Measurements from ENCODE around the gene CLDN14.
A peak's percentile ranks its signal among the peaks of the same experiment; 100 is the strongest.

The CLDN14 gene

GRCh38 chr21:36433059-36433709 lies 46.7 kb downstream of the CLDN14 start:
- no peak for DNase-seq (ENCODE audit: low read depth)

- no peak for DNase-seq (ENCODE audit: low read depth)
Measured at GRCh38 chr21:36431252-36431651, 48.7 kb downstream of the CLDN14 start.

DNA sequence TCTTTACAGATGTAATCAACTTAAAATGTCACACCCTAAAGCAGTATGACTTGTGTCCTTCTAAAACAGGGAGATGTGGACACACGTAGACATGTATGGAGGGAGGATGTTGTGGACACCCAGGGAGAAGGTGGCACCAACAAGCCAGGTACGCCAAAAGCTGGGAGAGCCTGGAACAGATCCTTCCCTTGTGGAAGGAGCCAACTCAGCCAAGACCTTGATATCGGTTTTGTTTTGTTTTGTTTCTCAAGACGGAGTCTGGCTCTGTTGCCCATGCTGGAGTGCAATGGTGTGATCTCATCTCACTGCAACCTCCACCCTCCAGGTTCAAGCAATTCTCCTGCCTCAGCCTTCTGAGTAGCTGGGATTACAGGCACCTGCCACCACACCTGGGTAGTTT lies 49.1 kb downstream of the CLDN14 start:
- DNase-seq (ENCODE audit: low read depth), result no peak

- DNase-seq (ENCODE audit: low read depth), result peak; percentile 92
Measured at GRCh38 chr21:36429947-36430546, 49.9 kb downstream of the CLDN14 start.

GRCh38 chr21:36428761-36429432 lies 51.0 kb downstream of the CLDN14 start:
- DNase-seq (ENCODE audit: low read depth), result no peak

GRCh38 chr21:36427502-36427901 lies 52.4 kb downstream of the CLDN14 start:
- DNase-seq (ENCODE audit: low read depth), result no peak

GRCh38 chr21:36425286-36425685 lies 54.6 kb downstream of the CLDN14 start:
- no peak for DNase-seq (ENCODE audit: low read depth)

- DNase-seq (ENCODE audit: low read depth), result no peak
Measured at GRCh38 chr21:36424592-36424991, 55.3 kb downstream of the CLDN14 start.

DNA sequence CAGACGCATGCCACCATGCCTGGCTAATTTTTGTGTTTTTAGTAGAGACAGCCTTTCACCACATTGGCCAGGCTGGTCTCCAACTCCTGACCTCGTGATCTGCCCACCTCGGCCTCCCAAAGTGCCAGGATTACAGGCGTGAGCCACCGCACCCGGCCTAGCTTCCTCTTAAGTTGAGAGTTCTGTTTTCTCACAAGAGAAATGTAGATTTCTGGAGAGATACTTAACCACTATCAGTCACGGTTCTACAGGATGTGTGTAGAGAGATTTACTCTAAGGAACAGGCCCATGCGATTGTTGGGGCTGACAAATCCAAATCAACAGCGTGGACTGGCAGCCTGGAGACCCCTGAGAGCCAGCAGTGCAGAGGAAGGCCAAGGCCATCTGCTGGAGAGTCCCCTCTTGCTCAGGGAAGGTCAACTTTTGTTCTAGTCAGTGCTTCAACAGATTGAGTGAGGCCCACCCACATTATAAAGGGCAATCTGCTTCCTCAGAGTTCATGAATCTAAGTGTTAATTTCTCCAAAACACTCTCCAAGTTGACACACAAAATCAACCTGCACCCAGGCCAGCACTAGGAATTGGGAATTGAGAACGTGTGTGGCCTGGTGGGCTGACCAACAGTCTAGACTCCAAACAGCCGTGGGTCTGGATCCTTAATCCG lies 56.0 kb downstream of the CLDN14 start:
- no peak for DNase-seq (ENCODE audit: low read depth)

GRCh38 chr21:36422279-36423098 lies 57.4 kb downstream of the CLDN14 start:
- no peak for DNase-seq (ENCODE audit: low read depth)

DNA sequence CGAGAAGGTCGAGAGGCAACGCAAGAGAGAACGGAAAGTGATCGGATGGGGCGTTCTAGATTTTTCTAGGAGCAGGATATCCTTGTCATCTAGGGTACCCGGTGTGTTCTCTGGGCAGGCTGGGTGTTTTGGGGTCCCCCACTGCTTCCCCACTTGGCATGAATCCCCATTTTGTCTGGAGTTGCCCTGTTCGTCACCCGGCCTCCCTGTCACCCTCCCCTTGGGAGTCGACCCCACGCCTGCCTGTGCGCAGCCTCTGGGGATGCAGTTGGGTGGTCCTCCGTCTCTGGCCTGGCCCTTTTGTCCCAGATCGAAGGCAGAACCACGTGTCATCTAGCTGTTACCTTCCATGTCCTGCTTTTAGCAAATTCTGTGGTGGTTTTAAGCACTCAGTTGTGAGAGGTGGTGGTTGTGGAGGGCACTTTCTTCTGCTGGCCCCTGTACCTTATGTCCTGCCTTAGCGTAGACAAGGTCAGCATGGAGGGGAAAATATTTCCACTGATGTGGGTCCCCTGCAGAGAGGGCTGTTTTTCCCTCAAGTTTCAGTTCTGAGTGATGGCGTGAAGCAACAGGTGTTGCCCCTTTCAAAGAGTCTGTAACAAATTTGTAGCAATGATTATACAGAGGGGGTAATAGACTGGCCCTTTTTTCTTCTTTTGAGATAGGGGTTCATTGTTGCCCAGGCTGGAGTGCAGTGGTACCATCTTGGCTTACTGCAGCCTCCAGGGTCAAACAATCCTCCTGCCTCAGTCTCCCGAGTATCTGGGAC lies 59.2 kb downstream of the CLDN14 start:
- no peak for DNase-seq (ENCODE audit: low read depth)

GRCh38 chr21:36419996-36420395 lies 59.9 kb downstream of the CLDN14 start:
- DNase-seq (ENCODE audit: low read depth), result peak; percentile 22

GRCh38 chr21:36419241-36419640 lies 60.7 kb downstream of the CLDN14 start:
- DNase-seq (ENCODE audit: low read depth), result no peak

GRCh38 chr21:36415375-36415774 lies 64.5 kb downstream of the CLDN14 start:
- DNase-seq (ENCODE audit: low read depth), result no peak

DNA sequence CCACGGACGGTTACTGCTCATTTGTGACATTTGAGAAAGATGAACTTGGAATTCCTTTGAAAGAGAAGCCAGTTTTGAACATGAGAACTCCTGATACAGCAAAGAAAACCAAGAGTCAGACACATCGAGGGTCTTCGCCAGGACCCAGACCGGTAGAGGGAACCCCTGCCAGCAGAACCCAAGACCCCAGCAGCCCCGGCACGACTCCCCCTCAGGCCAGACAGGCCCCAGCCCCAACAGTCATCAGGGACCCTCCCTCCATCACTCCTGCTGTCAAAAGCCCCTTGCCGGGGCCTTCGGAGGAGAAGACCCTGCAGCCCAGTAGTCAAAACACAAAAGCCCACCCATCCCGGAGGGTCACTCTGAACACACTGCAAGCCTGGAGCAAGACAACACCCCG lies 67.0 kb downstream of the CLDN14 start:
- no peak for DNase-seq (ENCODE audit: low read depth)

GRCh38 chr21:36411301-36411700 lies 68.6 kb downstream of the CLDN14 start:
- no peak for DNase-seq (ENCODE audit: low read depth)

Measured in GM04503 (cell line).